Mesendoderm (in vitro differentiated cells): ENCODE data around the gene ZBTB46.
"Not testable (repeated sequence)": the region's sequence is repeated elsewhere in the genome, so short reads cannot be mapped to it uniquely, and the experiment has no call there.

ENCODE experiments used
- DNase-seq: peaks from one replicate; pipeline ENCODE4 v3.0.0; 2013
- H2AK5ac ChIP-seq: 2 replicates; pipeline ENCODE4 v1.6.1; 2013; ENCODE audit warnings: low read length, inconsistent platforms
- H2BK120ac ChIP-seq: 2 replicates; pipeline ENCODE4 v1.6.1; 2013; ENCODE audit warnings: low read depth, mild to moderate bottlenecking, low read length, moderate library complexity, mixed read lengths
- H2BK15ac ChIP-seq: replicated peaks from 2 replicates; pipeline ENCODE4 v1.6.1; 2013; ENCODE audit warnings: low read depth, mild to moderate bottlenecking, moderate library complexity
- H2BK5ac ChIP-seq: 2 replicates; pipeline ENCODE4 v1.6.1; 2013; ENCODE audit warnings: low read length, inconsistent platforms
- H3K18ac ChIP-seq: 2 replicates; pipeline ENCODE4 v1.6.1; 2013; ENCODE audit warnings: mild to moderate bottlenecking, low read length, mixed read lengths
- H3K23ac ChIP-seq: one replicate; pipeline ENCODE4 v1.6.1; 2013; ENCODE audit warnings: low read length
- H3K27ac ChIP-seq: 2 replicates; pipeline ENCODE4 v1.5.1; 2013; ENCODE audit warnings: low read depth, mild to moderate bottlenecking, inconsistent platforms, low read length, moderate library complexity
- H3K27me3 ChIP-seq: 2 replicates; pipeline ENCODE4 v1.6.1; 2013; ENCODE audit warnings: low read length, control low read depth, mild to moderate bottlenecking, inconsistent platforms; ENCODE audit not compliant: insufficient read depth, poor library complexity
- H3K36me3 ChIP-seq: 2 replicates; pipeline ENCODE4 v1.6.1; 2013; ENCODE audit warnings: low read length, inconsistent platforms; ENCODE audit not compliant: control insufficient read depth, insufficient read depth
- H3K4ac ChIP-seq: one replicate; pipeline ENCODE4 v1.6.1; 2013; ENCODE audit warnings: low read depth, mild to moderate bottlenecking, low read length, moderate library complexity
- H3K4me1 ChIP-seq: 2 replicates; pipeline ENCODE4 v1.6.1; 2013; ENCODE audit warnings: low read depth, low read length, inconsistent platforms; ENCODE audit not compliant: control insufficient read depth
- H3K4me2 ChIP-seq: 2 replicates; pipeline ENCODE4 v1.6.1; 2013; ENCODE audit warnings: low read length
- H3K4me3 ChIP-seq: 2 replicates; pipeline ENCODE4 v1.5.1; 2013; ENCODE audit warnings: mild to moderate bottlenecking, low read length
- H3K56ac ChIP-seq: one replicate; pipeline ENCODE4 v1.6.1; 2013; ENCODE audit warnings: low read length
- H3K79me1 ChIP-seq: 2 replicates; pipeline ENCODE4 v1.6.1; 2013; ENCODE audit warnings: low read length, inconsistent platforms
- H3K79me2 ChIP-seq: 2 replicates; pipeline ENCODE4 v1.6.1; 2013; ENCODE audit warnings: mild to moderate bottlenecking, low read length; ENCODE audit not compliant: control insufficient read depth, insufficient read depth
- H3K9ac ChIP-seq: 2 replicates; pipeline ENCODE4 v1.6.1; 2013; ENCODE audit warnings: low read length, inconsistent platforms
- H4K5ac ChIP-seq: one replicate; pipeline ENCODE4 v1.6.1; 2013; ENCODE audit warnings: low read length
- H4K8ac ChIP-seq: one replicate; pipeline ENCODE4 v1.6.1; 2013; ENCODE audit warnings: low read depth, mild to moderate bottlenecking, control low read depth, low read length, moderate library complexity
- WGBS: extraction: QIAGEN DNeasy Blood & Tissue Kit; methylation state at CpG from one replicate; pipeline ENCODE4 v1.1.7; 2013; ENCODE audit warnings: low lambda C conversion rate, missing lambda C conversion rate; ENCODE audit not compliant: insufficient coverage; ENCODE audit errors: extremely low coverage; 5-methylcytosine and 5-hydroxymethylcytosine counted together

ZBTB46 gene

DNA sequence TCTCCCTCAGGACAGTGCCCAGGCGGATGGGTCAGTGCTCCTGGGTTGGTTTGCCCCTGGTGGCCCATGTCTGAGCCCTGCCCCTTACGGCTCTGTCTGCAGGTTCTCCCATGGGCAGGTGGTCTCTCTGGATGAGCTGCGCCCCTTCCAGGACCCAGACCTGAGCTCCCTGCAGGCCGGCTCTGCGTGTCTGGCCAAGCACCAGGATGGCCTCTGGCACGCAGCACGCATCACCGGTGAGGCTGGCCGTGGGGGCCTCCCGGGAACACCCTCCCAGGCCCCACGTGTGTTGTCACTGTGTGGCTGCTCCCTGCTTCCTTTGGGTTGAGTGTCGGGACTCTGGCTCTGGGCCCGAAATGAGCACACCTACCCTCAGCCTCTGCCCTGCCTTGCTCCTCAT, 97.9 kb downstream of the ZBTB46 start:
- DNase-seq, result no peak
- H3K27ac ChIP-seq, result no peak overlapping the region
- H2AK5ac ChIP-seq, result no peak overlapping the region
- no CpG with 5 or more reads among the region's 13 CpGs for WGBS
- no peak overlapping the region for H2BK15ac ChIP-seq
- peaks cover 13% of the 10 kb centered on the region for H3K79me1 ChIP-seq
- H3K36me3 ChIP-seq, result peaks cover 3% of the 10 kb centered on the region
- H3K27me3 ChIP-seq, result no peaks in the 10 kb centered on the region
- peaks cover 2% of the 10 kb centered on the region for H3K79me2 ChIP-seq
- H3K4me1 ChIP-seq, result no peaks in the 10 kb centered on the region
- H4K5ac ChIP-seq, result no peak overlapping the region
- no peak overlapping the region for H2BK5ac ChIP-seq
- H3K18ac ChIP-seq, result no peak overlapping the region
- no peak overlapping the region for H3K56ac ChIP-seq
- H3K4me2 ChIP-seq, result no peak overlapping the region
- H4K8ac ChIP-seq, result no peak overlapping the region
- no peak overlapping the region for H2BK120ac ChIP-seq
- H3K4me3 ChIP-seq, result no peak overlapping the region
- H3K23ac ChIP-seq, result no peak overlapping the region
- no peak overlapping the region for H3K9ac ChIP-seq
- H3K4ac ChIP-seq, result no peak overlapping the region

DNA sequence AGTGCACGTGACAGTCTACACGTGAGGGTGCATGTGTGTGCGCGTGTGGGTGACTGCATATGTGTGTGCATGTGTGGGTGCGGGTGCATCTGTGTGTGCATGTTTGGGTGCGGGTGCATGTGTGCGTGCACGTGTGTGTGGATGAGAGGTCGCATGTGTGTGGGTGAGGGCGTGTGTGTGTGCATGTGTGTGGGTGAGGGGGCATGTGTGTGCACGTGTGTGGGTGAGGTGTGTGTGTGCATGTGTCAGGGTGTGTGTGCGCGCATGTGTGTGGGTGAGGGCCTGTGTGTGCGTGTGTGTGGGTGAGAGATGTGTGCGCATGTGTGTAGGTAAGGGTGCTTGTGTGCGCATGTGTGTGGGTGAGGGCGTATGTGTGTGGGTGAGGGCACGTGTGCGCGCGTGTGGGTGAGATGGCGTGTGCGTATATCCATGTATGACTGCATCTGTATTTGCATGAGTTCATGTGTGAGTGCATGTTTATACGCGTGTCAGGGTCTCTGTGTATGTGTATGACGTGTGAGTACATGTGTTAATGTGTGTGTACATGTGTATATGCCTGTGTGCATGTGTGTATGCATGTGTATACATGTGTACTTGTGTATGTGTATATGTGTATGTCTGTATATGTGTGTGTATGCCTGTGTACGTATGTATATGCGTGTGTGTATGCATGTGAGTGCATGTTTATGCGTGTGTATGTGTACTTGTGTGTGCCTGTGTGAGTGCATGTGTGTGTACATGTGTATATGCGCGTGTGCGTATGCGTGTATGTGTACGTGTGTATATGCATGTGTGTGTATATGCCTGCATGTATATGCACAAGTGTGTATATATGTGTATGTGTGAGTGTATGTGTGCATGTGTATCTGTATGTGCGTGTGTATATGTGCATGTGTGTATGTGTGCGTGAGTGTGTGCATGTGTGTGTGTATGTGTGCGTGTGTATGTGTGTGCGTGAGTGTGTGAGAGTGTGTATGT, 98.7 kb downstream of the ZBTB46 start:
- 33% methylated on average over 1 of the region's 38 CpGs for WGBS
- H2AK5ac ChIP-seq, result no peak overlapping the region
- H4K8ac ChIP-seq, result no peak overlapping the region
- no peak overlapping the region for H2BK120ac ChIP-seq
- H3K4me3 ChIP-seq, result no peak overlapping the region
- H3K4me1 ChIP-seq, result no peaks in the 10 kb centered on the region
- H3K23ac ChIP-seq, result no peak overlapping the region
- H3K4ac ChIP-seq, result no peak overlapping the region
- peaks cover 13% of the 10 kb centered on the region for H3K79me1 ChIP-seq
- no peak overlapping the region for H3K18ac ChIP-seq
- no peak overlapping the region for H3K9ac ChIP-seq
- peaks cover 2% of the 10 kb centered on the region for H3K79me2 ChIP-seq
- H2BK5ac ChIP-seq, result no peak overlapping the region
- DNase-seq, result no peak
- no peak overlapping the region for H3K4me2 ChIP-seq
- no peak overlapping the region for H2BK15ac ChIP-seq
- H3K27me3 ChIP-seq, result no peaks in the 10 kb centered on the region
- no peak overlapping the region for H4K5ac ChIP-seq
- H3K36me3 ChIP-seq, result peaks cover 3% of the 10 kb centered on the region
- H3K56ac ChIP-seq, result no peak overlapping the region
- H3K27ac ChIP-seq, result no peak overlapping the region

DNA sequence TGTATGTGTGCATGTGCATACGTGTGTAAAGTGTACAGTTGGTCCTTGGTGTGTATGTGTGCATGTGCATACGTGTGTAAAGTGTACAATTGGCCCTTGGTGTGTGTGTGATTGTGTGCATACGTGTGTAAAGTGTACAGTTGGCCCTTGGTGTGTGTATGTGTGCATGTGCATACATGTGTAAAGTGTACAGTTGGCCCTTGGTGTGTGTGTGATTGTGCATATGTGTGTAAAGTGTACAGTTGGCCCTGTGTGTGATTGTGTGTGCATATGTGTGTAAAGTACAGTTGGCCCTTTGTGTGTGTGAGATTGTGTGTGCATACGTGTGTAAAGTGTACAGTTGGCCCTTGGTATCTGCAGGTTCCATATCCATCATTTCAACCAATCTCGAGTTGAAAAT, 99.7 kb downstream of the ZBTB46 start:
- Histone ChIP-seq H2AK5ac (no peak overlapping the region), H3K4ac (no peak overlapping the region), H3K27me3 (no peaks in the 10 kb centered on the region), H2BK120ac (no peak overlapping the region), H4K5ac (no peak overlapping the region), H3K4me1 (no peaks in the 10 kb centered on the region), H2BK5ac (no peak overlapping the region), H3K9ac (no peak overlapping the region), H3K56ac (no peak overlapping the region), H2BK15ac (no peak overlapping the region), H3K4me3 (no peak overlapping the region), H3K23ac (no peak overlapping the region), H3K79me2 (peaks cover 2% of the 10 kb centered on the region), H4K8ac (no peak overlapping the region), H3K36me3 (peaks cover 3% of the 10 kb centered on the region), H3K27ac (no peak overlapping the region), H3K18ac (no peak overlapping the region), H3K79me1 (peaks cover 13% of the 10 kb centered on the region), H3K4me2 (no peak overlapping the region)
- WGBS, result no CpG with 5 or more reads among the region's 5 CpGs
- DNase-seq, result no peak

DNA sequence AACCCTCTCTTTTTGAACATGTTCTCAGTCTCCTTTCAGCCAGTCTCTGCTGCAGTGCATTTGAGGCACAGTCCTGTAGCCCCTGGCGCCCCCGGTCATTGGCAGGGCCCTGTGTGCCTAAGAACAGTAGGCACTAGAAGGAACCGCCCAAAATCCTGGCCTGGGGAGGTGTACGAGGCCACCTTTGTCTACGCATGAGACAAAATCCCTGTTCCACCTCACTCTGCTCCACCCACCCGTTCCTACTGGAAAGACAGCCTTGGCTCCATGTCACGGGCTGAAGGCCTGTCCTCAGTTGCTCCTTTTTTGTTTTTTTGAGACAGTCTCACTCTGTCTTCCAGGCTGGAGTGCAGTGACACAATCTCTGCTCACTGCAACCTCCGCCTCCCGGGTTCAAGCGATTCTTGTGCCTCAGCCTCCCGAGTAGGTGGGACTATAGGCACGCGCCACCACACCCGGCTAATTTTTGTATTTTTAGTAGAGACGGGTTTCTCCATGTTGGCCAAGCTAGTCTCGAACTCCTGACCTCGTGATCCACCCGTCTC, 100.8 kb downstream of the ZBTB46 start:
- not testable (repeated sequence) for H3K4me3 ChIP-seq, H3K18ac ChIP-seq, H3K36me3 ChIP-seq, H3K4me2 ChIP-seq, H3K27me3 ChIP-seq, DNase-seq, H3K4me1 ChIP-seq, H3K9ac ChIP-seq, H3K56ac ChIP-seq, H2BK5ac ChIP-seq, H2BK120ac ChIP-seq, H4K8ac ChIP-seq, H3K27ac ChIP-seq, H4K5ac ChIP-seq, H3K4ac ChIP-seq, H3K23ac ChIP-seq, H2BK15ac ChIP-seq, H3K79me2 ChIP-seq, H2AK5ac ChIP-seq
- WGBS, result no CpG with 5 or more reads among the region's 18 CpGs
- H3K79me1 ChIP-seq, result peaks cover 13% of the 10 kb centered on the region

DNA sequence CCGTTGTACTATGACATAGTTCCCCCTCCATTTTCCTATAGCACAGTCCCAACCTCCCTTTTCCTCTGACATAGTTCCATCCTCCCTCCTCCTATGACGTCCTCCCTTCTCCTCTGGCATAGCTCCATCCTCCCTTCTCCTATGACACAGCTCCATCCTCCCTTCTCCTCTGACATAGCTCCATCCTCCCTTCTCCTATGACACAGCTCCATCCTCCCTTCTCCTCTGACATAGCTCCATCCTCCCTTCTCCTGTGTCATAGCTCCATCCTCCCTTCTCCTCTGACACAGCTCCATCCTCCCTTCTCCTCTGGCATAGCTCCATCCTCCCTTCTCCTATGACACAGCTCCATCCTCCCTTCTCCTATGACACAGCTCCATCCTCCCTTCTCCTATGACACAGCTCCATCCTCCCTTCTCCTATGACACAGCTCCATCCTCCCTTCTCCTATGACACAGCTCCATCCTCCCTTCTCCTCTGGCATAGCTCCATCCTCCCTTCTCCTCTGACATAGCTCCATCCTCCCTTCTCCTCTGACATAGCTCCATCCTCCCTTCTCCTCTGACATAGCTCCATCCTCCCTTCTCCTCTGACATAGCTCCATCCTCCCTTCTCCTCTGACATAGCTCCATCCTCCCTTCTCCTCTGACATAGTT, 108.0 kb downstream of the ZBTB46 start:
- not testable (repeated sequence) for H3K18ac ChIP-seq, H3K23ac ChIP-seq, H3K36me3 ChIP-seq, H2BK5ac ChIP-seq, H2BK15ac ChIP-seq, H3K27me3 ChIP-seq, H3K4me3 ChIP-seq, H4K5ac ChIP-seq, H3K4me2 ChIP-seq, H2AK5ac ChIP-seq, H3K4me1 ChIP-seq, H3K56ac ChIP-seq, H3K79me1 ChIP-seq, H2BK120ac ChIP-seq, H3K27ac ChIP-seq, H3K9ac ChIP-seq, H3K79me2 ChIP-seq, DNase-seq, H4K8ac ChIP-seq, H3K4ac ChIP-seq
- no CpG with 5 or more reads among the region's 2 CpGs for WGBS
